Mesenchymal stem cell (in vitro differentiated cells and primary cell): ENCODE results near the gene RAB3C.
"Not testable (repeated sequence)": the region's sequence is repeated elsewhere in the genome, so short reads cannot be mapped to it uniquely, and the experiment has no call there.

Source experiments
- DNase-seq: peaks from one replicate; pipeline ENCODE4 v3.0.0-alpha.2; 2013
- H2AFZ ChIP-seq: one replicate; pipeline ENCODE4 v1.6.1; 2013; ENCODE audit warnings: low read depth, mild to moderate bottlenecking, control low read depth, inconsistent platforms, low read length, moderate library complexity
- H2AK5ac ChIP-seq: 2 replicates; pipeline ENCODE4 v1.6.1; 2013; ENCODE audit warnings: low read length, moderate library complexity, mild to moderate bottlenecking, inconsistent platforms; ENCODE audit not compliant: severe bottlenecking
- H2BK120ac ChIP-seq: one replicate; pipeline ENCODE4 v1.6.1; 2013; ENCODE audit warnings: low read depth, mild to moderate bottlenecking, inconsistent platforms, low read length, moderate library complexity
- H2BK12ac ChIP-seq, 2 experiments: one replicate each; pipeline ENCODE4 v1.6.1; 2013; ENCODE audit warnings: inconsistent platforms in 2 of 2, low read length in 2 of 2, mild to moderate bottlenecking in 2 of 2, moderate library complexity in 2 of 2, control low read depth in 1 of 2
- H2BK15ac ChIP-seq: one replicate; pipeline ENCODE4 v1.6.1; 2013; ENCODE audit warnings: mild to moderate bottlenecking, low read depth, inconsistent platforms; ENCODE audit not compliant: poor library complexity, severe bottlenecking
- H2BK5ac ChIP-seq: 2 replicates; pipeline ENCODE4 v1.6.1; 2013; ENCODE audit warnings: low read depth, mild to moderate bottlenecking, low read length, control low read depth, inconsistent platforms; ENCODE audit not compliant: poor library complexity, severe bottlenecking
- H3K14ac ChIP-seq, 2 experiments: one replicate each; pipeline ENCODE4 v1.6.1; 2013; ENCODE audit warnings: inconsistent platforms in 2 of 2, low read length in 2 of 2, control low read depth in 1 of 2, mild to moderate bottlenecking in 1 of 2, moderate library complexity in 1 of 2
- H3K18ac ChIP-seq, 2 experiments: one replicate each; pipeline ENCODE4 v1.6.1; 2013; ENCODE audit warnings: inconsistent platforms in 2 of 2, low read length in 2 of 2, control low read depth in 1 of 2, low read depth in 1 of 2, mild to moderate bottlenecking in 1 of 2
- H3K23ac ChIP-seq, 2 experiments: one replicate each; pipeline ENCODE4 v1.6.1; 2013; ENCODE audit warnings: inconsistent platforms in 2 of 2, low read length in 2 of 2, mild to moderate bottlenecking in 2 of 2, moderate library complexity in 2 of 2, control low read depth in 1 of 2
- H3K27ac ChIP-seq: 2 replicates; pipeline ENCODE4 v1.5.1; 2013; ENCODE audit warnings: mild to moderate bottlenecking, moderate library complexity, low read length, control low read depth, inconsistent platforms; ENCODE audit not compliant: poor library complexity, severe bottlenecking
- H3K27me3 ChIP-seq, 2 experiments: 2 replicates each; pipeline versions ENCODE4 v1.6.1 to v1.7.0; 2013; ENCODE audit warnings: low read length in 2 of 2, mild to moderate bottlenecking in 2 of 2, moderate library complexity in 2 of 2, control low read depth in 1 of 2, inconsistent platforms in 1 of 2; ENCODE audit not compliant: control insufficient read depth in 1 of 2, insufficient read depth in 1 of 2
- H3K36me3 ChIP-seq, 2 experiments: 2 replicates each; pipeline versions ENCODE4 v1.6.1 to v1.7.0; 2013; ENCODE audit warnings: low read length in 2 of 2, control low read depth in 1 of 2, inconsistent platforms in 1 of 2, low read depth in 1 of 2, mild to moderate bottlenecking in 1 of 2; ENCODE audit not compliant: insufficient read depth in 2 of 2, control insufficient read depth in 1 of 2
- H3K4ac ChIP-seq, 2 experiments: one replicate each; pipeline ENCODE4 v1.6.1; 2013; ENCODE audit warnings: inconsistent platforms in 2 of 2, low read length in 2 of 2, mild to moderate bottlenecking in 2 of 2, moderate library complexity in 2 of 2, control low read depth in 1 of 2, low read depth in 1 of 2
- H3K4me1 ChIP-seq: 2 replicates; pipeline ENCODE4 v1.6.1; 2013; ENCODE audit warnings: low read depth, low read length, control low read depth; ENCODE audit not compliant: control insufficient read depth, insufficient read depth
- H3K4me2 ChIP-seq: 2 replicates; pipeline ENCODE4 v1.6.1; 2013; ENCODE audit warnings: low read length, mild to moderate bottlenecking, inconsistent platforms; ENCODE audit not compliant: poor library complexity, severe bottlenecking
- H3K4me3 ChIP-seq, 2 experiments: 2 replicates each; pipeline versions ENCODE4 v1.5.1 to v1.7.0; 2013; ENCODE audit warnings: low read length in 2 of 2, mild to moderate bottlenecking in 2 of 2, control low read depth in 1 of 2, low read depth in 1 of 2; ENCODE audit not compliant: insufficient read depth in 1 of 2
- H3K79me1 ChIP-seq: replicated peaks from 2 replicates; pipeline ENCODE4 v1.6.1; 2013; ENCODE audit warnings: mild to moderate bottlenecking, control low read depth, low read length, inconsistent platforms; ENCODE audit not compliant: poor library complexity, severe bottlenecking
- H3K9ac ChIP-seq: 2 replicates; pipeline ENCODE4 v1.7.0; 2013; ENCODE audit warnings: mild to moderate bottlenecking, low read length, moderate library complexity
- H3K9me3 ChIP-seq: 2 replicates; pipeline ENCODE4 v1.7.0; 2013; ENCODE audit warnings: mild to moderate bottlenecking, low read length; ENCODE audit not compliant: control insufficient read depth
- H4K8ac ChIP-seq: one replicate; pipeline ENCODE4 v1.6.1; 2013; ENCODE audit warnings: inconsistent platforms, mild to moderate bottlenecking, low read length, moderate library complexity
- H4K91ac ChIP-seq: one replicate; pipeline ENCODE4 v1.6.1; 2013; ENCODE audit warnings: mild to moderate bottlenecking, low read length, inconsistent platforms
- WGBS: methylation state at CpG from one replicate; pipeline ENCODE4 v1.1.7; 2013; ENCODE audit warnings: mixed read lengths; 5-methylcytosine and 5-hydroxymethylcytosine counted together

RAB3C gene

GRCh38 chr5:58703925-58704555 is 121.2 kb downstream of the RAB3C start:
- Histone ChIP-seq H2BK120ac (no peak overlapping the region), H3K14ac (no peak overlapping the region), H3K79me1 (no peaks in the 10 kb centered on the region), H4K91ac (no peak overlapping the region), H3K27ac (no peak overlapping the region), H3K23ac (no peak overlapping the region), H2BK15ac (no peak overlapping the region), H3K4me1 (no peaks in the 10 kb centered on the region), H2BK12ac (no peak overlapping the region), H3K27me3 (peaks cover 0 to 4% of the 10 kb centered on the region in 2 experiments), H2AFZ (no peak overlapping the region), H3K4me3 (no peak overlapping the region), H2AK5ac (no peak overlapping the region), H3K4ac (no peak overlapping the region), H3K9me3 (no peaks in the 10 kb centered on the region), H3K36me3 (no peaks in the 10 kb centered on the region), H3K4me2 (no peak overlapping the region), H4K8ac (no peak overlapping the region), H3K18ac (no peak overlapping the region), H3K9ac (no peak overlapping the region), H2BK5ac (no peak overlapping the region)
- no CpG with 5 or more reads among the region's 3 CpGs for WGBS
- DNase-seq: no peak

- Histone ChIP-seq H2BK5ac (no peak overlapping the region), H2AFZ (no peak overlapping the region), H3K4ac (no peak overlapping the region), H3K27me3 (peaks cover 0 to 4% of the 10 kb centered on the region in 2 experiments), H2BK120ac (no peak overlapping the region), H4K8ac (no peak overlapping the region), H2AK5ac (no peak overlapping the region), H3K4me1 (no peaks in the 10 kb centered on the region), H3K4me3 (no peak overlapping the region), H3K14ac (no peak overlapping the region), H3K36me3 (no peaks in the 10 kb centered on the region), H2BK15ac (no peak overlapping the region), H3K79me1 (no peaks in the 10 kb centered on the region), H3K4me2 (no peak overlapping the region), H3K9me3 (no peaks in the 10 kb centered on the region), H3K27ac (no peak overlapping the region), H2BK12ac (no peak overlapping the region), H4K91ac (no peak overlapping the region), H3K18ac (no peak overlapping the region), H3K23ac (no peak overlapping the region), H3K9ac (no peak overlapping the region)
- DNase-seq: no peak
- WGBS: 91% methylated on average over 2 of the region's 3 CpGs
These were observed 123.9 kb downstream of the RAB3C start for GRCh38 chr5:58706736-58707135.

- H2BK12ac ChIP-seq: no peak overlapping the region
- H3K27ac ChIP-seq: no peak overlapping the region
- no peak overlapping the region for H2BK5ac ChIP-seq
- H3K9me3 ChIP-seq: peaks cover 6% of the 10 kb centered on the region
- no peak overlapping the region for H2AFZ ChIP-seq
- no peak overlapping the region for H3K14ac ChIP-seq
- no peak for DNase-seq
- H3K18ac ChIP-seq: no peak overlapping the region
- no peak overlapping the region for H3K4me3 ChIP-seq
- H2BK15ac ChIP-seq: no peak overlapping the region
- H2BK120ac ChIP-seq: no peak overlapping the region
- no peaks in the 10 kb centered on the region for H3K4me1 ChIP-seq
- H3K36me3 ChIP-seq: no peaks in the 10 kb centered on the region
- no peak overlapping the region for H3K4me2 ChIP-seq
- H2AK5ac ChIP-seq: no peak overlapping the region
- no peaks in the 10 kb centered on the region for H3K79me1 ChIP-seq
- no peak overlapping the region for H4K8ac ChIP-seq
- 88% methylated on average over 1 of the region's 1 CpG for WGBS
- H3K4ac ChIP-seq: no peak overlapping the region
- H3K9ac ChIP-seq: no peak overlapping the region
- H4K91ac ChIP-seq: no peak overlapping the region
- H3K23ac ChIP-seq: no peak overlapping the region
- peaks cover 0 to 4% of the 10 kb centered on the region in 2 experiments for H3K27me3 ChIP-seq
These were observed 125.6 kb downstream of the RAB3C start for GRCh38 chr5:58708456-58708855.

- H3K27me3 ChIP-seq, H2BK12ac ChIP-seq, H4K91ac ChIP-seq, H2BK15ac ChIP-seq, H3K4me2 ChIP-seq, H2BK5ac ChIP-seq, H3K36me3 ChIP-seq, H3K4me3 ChIP-seq, H2AFZ ChIP-seq, H3K4me1 ChIP-seq, DNase-seq, H2AK5ac ChIP-seq, H3K79me1 ChIP-seq, H3K27ac ChIP-seq, H3K23ac ChIP-seq, H3K4ac ChIP-seq, H2BK120ac ChIP-seq, H4K8ac ChIP-seq, H3K14ac ChIP-seq, H3K18ac ChIP-seq, H3K9ac ChIP-seq: not testable (repeated sequence)
- WGBS: 87% methylated on average over 5 of the region's 8 CpGs
- peaks cover 14% of the 10 kb centered on the region for H3K9me3 ChIP-seq
These were observed 127.5 kb downstream of the RAB3C start for GRCh38 chr5:58710425-58710824.
